Activated CD4-positive, alpha-beta T cell treated with anti-CD3 and anti-CD28 coated beads, Interleukin-2, amount 10 ng/mL, durations not matched to agents 24 days and 14 days (primary cell): Measurements from ENCODE around the gene STAG3. TPM values are rescaled to one million over a fixed set of nuclear protein-coding genes. Genes with fewer than 3 reads are reported as not detected.
"Not testable (repeated sequence)": the region's sequence is repeated elsewhere in the genome, so short reads cannot be mapped to it uniquely, and the experiment has no call there.

Experiments
- DNase-seq: peaks from one replicate; pipeline ENCODE4 v3.0.0; 2022
- H3K27ac Mint-ChIP-seq: one replicate; pipeline ENCODE4 v1.8.0; 2022; ENCODE audit warnings: mild to moderate bottlenecking, mixed read lengths
- H3K27me3 Mint-ChIP-seq: one replicate; pipeline ENCODE4 v1.8.0; 2022; ENCODE audit warnings: mixed read lengths
- H3K36me3 Mint-ChIP-seq: one replicate; pipeline ENCODE4 v1.8.0; 2022; ENCODE audit warnings: low read depth, mild to moderate bottlenecking, mixed read lengths
- H3K4me1 Mint-ChIP-seq: one replicate; pipeline ENCODE4 v1.8.0; 2021; ENCODE audit warnings: mixed read lengths
- H3K4me3 Mint-ChIP-seq: one replicate; pipeline ENCODE4 v1.8.0; 2022; ENCODE audit warnings: mild to moderate bottlenecking, moderate library complexity, mixed read lengths
- H3K9me3 Mint-ChIP-seq: one replicate; pipeline ENCODE4 v1.8.0; 2021; ENCODE audit warnings: mixed read lengths
- intact Hi-C: fragments of 100-400 bp; cut with micrococcal nuclease; formaldehyde crosslinking; loops from one replicate; pipeline ENCODE4 v1.15.1; 2023
- total RNA-seq: library from RNA; stranded (reverse); gene quantifications from 2 replicates; pipeline ENCODE4 v1.2.3, GENCODE V29; 2022

STAG3 gene
- total RNA-seq, 1 donor from 2014 or later: 23.7 TPM

DNA sequence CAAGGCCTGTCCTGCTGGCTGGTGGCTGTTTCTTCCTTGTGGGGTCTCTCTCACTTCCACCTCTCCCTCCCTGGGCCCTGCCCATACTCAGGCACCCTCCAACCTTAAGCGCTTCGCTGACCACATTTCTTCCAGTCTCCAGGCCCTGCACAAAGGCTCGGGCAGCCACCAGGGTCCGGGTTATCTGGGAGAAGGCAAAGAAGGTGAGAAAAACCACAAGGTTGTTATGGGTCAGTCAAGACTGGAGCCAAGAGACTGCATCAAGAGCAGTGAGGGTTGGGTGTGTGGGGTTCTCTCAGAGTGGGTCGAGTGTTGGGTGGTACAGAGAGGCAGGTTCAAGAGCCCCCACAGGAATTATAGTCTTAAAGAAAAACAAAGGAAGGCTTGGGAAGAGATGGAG is 3.1 kb upstream of the STAG3 start:
- no peak for DNase-seq
- H3K27me3 Mint-ChIP-seq: peaks cover 11% of the 10 kb centered on the region
- peaks cover 29% of the 10 kb centered on the region for H3K4me1 Mint-ChIP-seq
- intact Hi-C loops: no loop called here
- H3K9me3 Mint-ChIP-seq: no peaks in the 10 kb centered on the region
- peaks cover 8% of the 10 kb centered on the region for H3K36me3 Mint-ChIP-seq
- no peak overlapping the region for H3K4me3 Mint-ChIP-seq
- no peak overlapping the region for H3K27ac Mint-ChIP-seq

- peaks cover 25% of the 10 kb centered on the region for H3K4me1 Mint-ChIP-seq
Measured at GRCh38 chr7:100175296-100175935, 2.3 kb upstream of the STAG3 start.

DNA sequence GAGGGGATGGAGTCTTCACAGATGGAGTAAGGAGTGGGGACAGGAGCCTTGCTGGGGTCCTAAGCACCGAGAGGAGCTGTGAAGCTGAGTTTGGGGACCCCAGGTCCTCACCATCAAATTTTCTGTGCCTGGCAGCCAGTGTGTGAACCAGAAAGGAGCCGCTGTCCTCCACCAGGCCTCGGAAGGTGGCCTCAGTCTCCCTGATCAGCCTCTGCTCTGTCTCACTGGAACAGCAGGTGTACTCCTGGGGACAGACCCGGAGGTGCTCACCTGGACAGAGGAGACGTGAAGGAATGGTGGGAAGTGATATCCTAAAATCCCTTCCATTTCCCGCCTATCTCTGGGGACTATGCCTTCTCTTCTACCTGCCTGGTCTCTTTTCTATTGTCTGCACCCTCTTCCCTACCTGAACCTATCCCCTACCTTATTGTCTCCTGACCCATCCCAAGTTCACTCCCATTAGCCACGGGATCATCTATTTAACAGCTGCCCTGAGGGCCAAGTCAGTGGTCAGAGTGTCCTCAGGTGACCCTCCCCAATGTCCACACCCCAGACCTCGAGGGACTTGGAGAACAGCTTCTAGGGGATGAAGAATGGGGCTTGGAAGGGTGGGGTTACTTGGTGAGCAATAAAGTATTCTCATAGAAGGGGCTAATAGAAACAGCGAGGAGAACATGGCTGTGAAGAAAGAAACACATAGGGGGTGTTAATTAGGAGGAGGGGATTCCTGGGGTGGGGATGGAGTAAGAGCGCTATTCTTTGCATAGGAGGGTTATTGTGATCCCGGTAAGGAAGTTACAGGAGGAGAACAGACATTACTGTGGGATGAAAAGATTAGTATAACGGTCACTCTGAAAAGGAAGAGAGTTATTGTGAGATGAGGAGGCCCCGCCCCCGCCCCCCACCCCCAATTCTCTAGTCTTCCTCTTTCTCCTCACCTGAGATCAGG is 1.3 kb upstream of the STAG3 start:
- intact Hi-C loops: no loop called here
- no peaks in the 10 kb centered on the region for H3K9me3 Mint-ChIP-seq
- no peak overlapping the region for H3K27ac Mint-ChIP-seq
- H3K27me3 Mint-ChIP-seq: peaks cover 6% of the 10 kb centered on the region
- peaks cover 27% of the 10 kb centered on the region for H3K4me1 Mint-ChIP-seq
- H3K36me3 Mint-ChIP-seq: peaks cover 6% of the 10 kb centered on the region
- peak overlapping the region; percentile 83 for H3K4me3 Mint-ChIP-seq
- no peak for DNase-seq

More at GRCh38 chr7:100175296-100175935, 2.3 kb upstream of the STAG3 start:
- Mint-ChIP-seq H3K27ac (no peak overlapping the region), H3K4me3 (peak overlapping the region; percentile 29), H3K27me3 (peaks cover 9% of the 10 kb centered on the region), H3K36me3 (peaks cover 8% of the 10 kb centered on the region), H3K9me3 (no peaks in the 10 kb centered on the region)
- intact Hi-C loops: no loop called here
- no peak for DNase-seq

DNA sequence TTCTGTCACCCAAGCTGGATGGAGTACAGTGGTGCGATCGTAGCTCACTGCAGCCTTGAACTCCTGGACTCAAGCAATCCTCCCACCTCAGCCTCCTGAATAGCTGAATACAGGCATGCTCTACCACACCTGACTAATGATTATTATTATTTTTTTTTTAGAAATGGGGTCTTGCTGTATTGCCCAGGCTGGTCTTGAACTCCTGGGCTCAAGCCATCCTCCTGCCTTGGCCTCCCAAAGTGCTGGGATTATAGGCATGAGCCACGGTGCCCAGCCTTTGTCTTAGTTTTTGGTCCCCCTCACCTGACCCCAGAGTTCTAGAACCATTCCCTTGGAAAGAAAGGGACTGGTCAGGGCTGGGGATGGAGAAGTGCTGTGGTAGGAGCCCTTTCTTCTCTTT is 2.4 kb downstream of the STAG3 start:
- H3K27ac Mint-ChIP-seq: peak overlapping the region; percentile 84
- H3K4me3 Mint-ChIP-seq: peak overlapping the region; percentile 75
- peaks cover 34% of the 10 kb centered on the region for H3K4me1 Mint-ChIP-seq

GRCh38 chr7:100182616-100183015 is 4.9 kb downstream of the STAG3 start:
- peaks cover 23% of the 10 kb centered on the region for H3K4me1 Mint-ChIP-seq
- intact Hi-C loops, H3K9me3 Mint-ChIP-seq, H3K27me3 Mint-ChIP-seq, H3K36me3 Mint-ChIP-seq, DNase-seq: not testable (repeated sequence)
- H3K27ac Mint-ChIP-seq: peak overlapping the region; percentile 58
- peak overlapping the region; percentile 40 for H3K4me3 Mint-ChIP-seq

More for the DNA sequence above, 2.4 kb downstream of the STAG3 start:
- not testable (repeated sequence) for H3K36me3 Mint-ChIP-seq, H3K9me3 Mint-ChIP-seq, H3K27me3 Mint-ChIP-seq, DNase-seq
- intact Hi-C loops: loop anchor here (2.0 kb wide), 1 partner anchor 29 kb away; no protein-coding TSS in a partner anchor

DNA sequence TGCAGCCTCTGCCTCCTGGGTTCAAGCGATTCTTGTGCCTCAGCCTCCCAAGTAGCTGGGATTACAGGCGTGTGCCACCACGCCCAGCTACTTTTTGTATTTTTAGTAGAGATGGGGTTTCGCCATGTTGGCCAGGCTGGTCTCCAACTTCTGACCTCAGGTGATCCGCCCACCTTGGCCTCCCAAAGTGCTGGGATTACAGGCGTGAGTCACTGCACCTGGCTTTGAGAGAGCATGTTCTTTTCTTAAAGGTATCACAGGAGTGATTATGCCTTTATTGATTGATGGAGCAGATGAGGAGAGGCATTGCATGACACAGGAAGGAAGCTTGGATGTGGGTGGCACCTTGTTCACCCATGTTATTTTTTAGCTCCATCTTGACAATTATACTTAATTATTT is 5.4 kb downstream of the STAG3 start:
- H3K27me3 Mint-ChIP-seq, H3K4me3 Mint-ChIP-seq, DNase-seq, intact Hi-C loops, H3K9me3 Mint-ChIP-seq, H3K36me3 Mint-ChIP-seq: not testable (repeated sequence)
- peaks cover 23% of the 10 kb centered on the region for H3K4me1 Mint-ChIP-seq
- peak overlapping the region; percentile 58 for H3K27ac Mint-ChIP-seq

DNA sequence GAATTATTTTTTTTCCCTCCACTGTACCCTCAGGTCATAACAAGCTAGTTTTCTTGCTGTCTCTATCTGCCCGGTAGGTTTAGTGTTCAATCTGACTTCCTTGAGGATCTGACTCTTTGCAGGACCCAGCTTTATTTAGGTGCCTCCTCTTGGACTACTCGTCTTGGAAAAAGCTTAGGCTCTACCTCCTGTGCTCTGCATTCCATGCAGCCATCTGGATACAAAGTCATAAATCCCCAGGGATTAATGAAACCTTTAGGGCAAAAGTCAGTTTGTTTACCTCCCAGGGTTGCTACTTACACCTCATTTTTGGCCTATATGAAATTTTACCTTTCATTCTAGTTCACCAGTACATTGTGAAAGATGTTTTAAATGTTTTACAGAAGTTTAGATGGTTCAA is 8.0 kb downstream of the STAG3 start:
- Mint-ChIP-seq H3K4me1 (peaks cover 26% of the 10 kb centered on the region), H3K9me3 (peaks cover 4% of the 10 kb centered on the region), H3K27ac (no peak overlapping the region), H3K36me3 (peaks cover 10% of the 10 kb centered on the region), H3K27me3 (no peaks in the 10 kb centered on the region), H3K4me3 (no peak overlapping the region)
- DNase-seq: no peak
- intact Hi-C loops: no loop called here

GRCh38 chr7:100189061-100189460 is 11.3 kb downstream of the STAG3 start:
- DNase-seq: no peak
- intact Hi-C loops: loop anchor here (2.0 kb wide), 1 partner anchor 20 kb away; no protein-coding TSS in a partner anchor
- Mint-ChIP-seq H3K27me3 (no peaks in the 10 kb centered on the region), H3K4me1 (peaks cover 12% of the 10 kb centered on the region), H3K4me3 (no peak overlapping the region), H3K27ac (no peak overlapping the region), H3K36me3 (peaks cover 5% of the 10 kb centered on the region), H3K9me3 (no peaks in the 10 kb centered on the region)

- H3K4me1 Mint-ChIP-seq: peaks cover 12% of the 10 kb centered on the region
- H3K9me3 Mint-ChIP-seq: no peaks in the 10 kb centered on the region
- no peaks in the 10 kb centered on the region for H3K27me3 Mint-ChIP-seq
- intact Hi-C loops: no loop called here
- H3K27ac Mint-ChIP-seq: no peak overlapping the region
- DNase-seq: no peak
- H3K36me3 Mint-ChIP-seq: peaks cover 5% of the 10 kb centered on the region
- no peak overlapping the region for H3K4me3 Mint-ChIP-seq
Measured at GRCh38 chr7:100190048-100190711, 12.5 kb downstream of the STAG3 start.

- Mint-ChIP-seq H3K4me1 (peaks cover 12% of the 10 kb centered on the region), H3K4me3 (no peak overlapping the region), H3K36me3 (peaks cover 5% of the 10 kb centered on the region), H3K27me3 (no peaks in the 10 kb centered on the region), H3K9me3 (no peaks in the 10 kb centered on the region), H3K27ac (no peak overlapping the region)
- DNase-seq: no peak
- intact Hi-C loops: no loop called here
Measured at GRCh38 chr7:100191775-100192174, 14.1 kb downstream of the STAG3 start.

- H3K27ac Mint-ChIP-seq, H3K36me3 Mint-ChIP-seq, DNase-seq, H3K4me3 Mint-ChIP-seq, H3K9me3 Mint-ChIP-seq, H3K27me3 Mint-ChIP-seq, intact Hi-C loops: not testable (repeated sequence)
- H3K4me1 Mint-ChIP-seq: peaks cover 12% of the 10 kb centered on the region
Measured at GRCh38 chr7:100192281-100192862, 14.7 kb downstream of the STAG3 start.

DNA sequence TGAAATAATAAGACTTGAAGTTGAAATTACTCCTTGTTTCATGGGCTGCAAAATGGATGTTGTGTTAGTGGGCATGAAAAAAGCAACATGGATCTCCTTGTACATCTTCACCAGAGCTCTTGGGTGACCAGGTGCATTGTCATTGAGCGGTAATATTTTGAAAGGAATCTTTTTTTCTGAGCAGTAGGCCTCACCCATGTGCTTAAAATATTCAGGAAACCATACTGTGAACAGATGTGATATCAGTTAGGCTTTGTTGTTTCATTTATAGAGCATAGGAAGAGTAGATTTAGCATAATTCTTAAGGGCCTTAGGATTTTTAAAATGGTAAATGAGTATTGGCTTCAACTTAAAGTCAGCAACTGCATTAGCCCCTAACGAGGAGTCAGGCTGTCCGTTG is 15.3 kb downstream of the STAG3 start:
- H3K4me1 Mint-ChIP-seq: peaks cover 12% of the 10 kb centered on the region

GRCh38 chr7:100195222-100195621 is 17.5 kb downstream of the STAG3 start:
- Mint-ChIP-seq H3K9me3 (no peaks in the 10 kb centered on the region), H3K4me3 (no peak overlapping the region), H3K27ac (no peak overlapping the region), H3K4me1 (peaks cover 10% of the 10 kb centered on the region), H3K27me3 (no peaks in the 10 kb centered on the region), H3K36me3 (no peaks in the 10 kb centered on the region)
- DNase-seq: no peak
- intact Hi-C loops: no loop called here

More for the DNA sequence above, 15.3 kb downstream of the STAG3 start:
- Mint-ChIP-seq H3K27me3 (no peaks in the 10 kb centered on the region), H3K4me3 (no peak overlapping the region), H3K27ac (no peak overlapping the region), H3K36me3 (peaks cover 5% of the 10 kb centered on the region), H3K9me3 (no peaks in the 10 kb centered on the region)
- intact Hi-C loops: no loop called here
- DNase-seq: no peak
